Endothelial cell of umbilical vein (primary cell): ENCODE data around the gene IKZF3. TPM values are rescaled to one million over a fixed set of nuclear protein-coding genes. Genes with fewer than 3 reads are reported as not detected.
"Not testable (repeated sequence)": the region's sequence is repeated elsewhere in the genome, so short reads cannot be mapped to it uniquely, and the experiment has no call there.

ENCODE experiments used
- BruUV-seq: library from RNA; stranded (reverse); fragments of 400-500 nt; replicated peaks from 2 replicates; lab custom pipeline; 2021; lab: Mats Ljungman, UMichigan
- CTCF ChIA-PET: fragments of 300-600, 350-600 bp; sonication (Branson Sonifier 250); formaldehyde crosslinking; loops from one replicate; lab custom pipeline; 2021; ENCODE audit warnings: antibody characterized with exemption, inconsistent platforms; lab: Charles Lee
- POLR2A ChIA-PET: fragments of 300-600, 350-600 bp; sonication (Branson Sonifier 250); formaldehyde crosslinking; loops from one replicate; lab custom pipeline; 2021; ENCODE audit warnings: antibody characterized with exemption, inconsistent platforms; lab: Charles Lee
- DNase-seq: peaks from one replicate; pipeline ENCODE4 v3.0.0-alpha.2; 2011; ENCODE audit warnings: low read depth, low spot score
- FAIRE-seq: peaks from 2 replicates; lab custom pipeline; 2011; peaks lifted over from hg19 to GRCh38; lab: Jason Lieb, UNC
- H2AFZ ChIP-seq: 2 replicates; pipeline ENCODE4 v1.6.0; 2012; ENCODE audit warnings: low read depth, low read length, control low read depth, inconsistent platforms
- H3K27ac ChIP-seq: 2 replicates; pipeline ENCODE4 v1.5.1; 2011; ENCODE audit warnings: low read depth, mild to moderate bottlenecking, control low read depth, low read length, moderate library complexity; ENCODE audit not compliant: insufficient read depth
- H3K27me3 ChIP-seq, 2 experiments: 2 replicates each; pipeline versions ENCODE4 v1.6.0 to v1.6.1; 2011; ENCODE audit warnings: low read length in 2 of 2, mixed read lengths in 1 of 2; ENCODE audit not compliant: control insufficient read depth in 2 of 2, insufficient read depth in 2 of 2
- H3K36me3 ChIP-seq, 2 experiments: 2 replicates in 1 of 2; 3 replicates in 1 of 2; pipeline ENCODE4 v1.5.1; 2011; ENCODE audit warnings: low read length in 2 of 2, mild to moderate bottlenecking in 1 of 2, moderate library complexity in 1 of 2; ENCODE audit not compliant: control insufficient read depth in 2 of 2, insufficient read depth in 2 of 2; ENCODE audit errors: extremely low read depth in 1 of 2
- H3K4me1 ChIP-seq: 3 replicates; pipeline ENCODE4 v1.5.1; 2011; ENCODE audit warnings: mild to moderate bottlenecking, low read length; ENCODE audit not compliant: control insufficient read depth, insufficient read depth; ENCODE audit errors: extremely low read depth
- H3K4me2 ChIP-seq: 2 replicates; pipeline ENCODE4 v1.6.1; 2011; ENCODE audit warnings: low read length, control low read depth, mixed read lengths; ENCODE audit not compliant: insufficient read depth
- H3K4me3 ChIP-seq, 3 experiments: fragments of 200-600 bp in 1 of 3; sonication (generic), shearing (Covaris generic) in 1 of 3; replicated peaks in 1 of 3; 2 replicates each; pipeline ENCODE4 v1.5.1; 2011 to 2016; ENCODE audit warnings: control low read depth in 3 of 3, low read length in 3 of 3, mild to moderate bottlenecking in 2 of 3, inconsistent platforms in 1 of 3, low read depth in 1 of 3, moderate library complexity in 1 of 3; ENCODE audit not compliant: insufficient read depth in 1 of 3
- H3K79me2 ChIP-seq: 2 replicates; pipeline ENCODE4 v1.6.0; 2012; ENCODE audit warnings: low read length, inconsistent platforms; ENCODE audit not compliant: control insufficient read depth, insufficient read depth
- H3K9ac ChIP-seq: replicated peaks from 2 replicates; pipeline ENCODE3; 2011; ENCODE audit warnings: low read length, control low read depth; ENCODE audit not compliant: insufficient read depth; ENCODE audit errors: extremely low read depth
- H3K9me1 ChIP-seq: replicated peaks from 3 replicates; pipeline ENCODE4 v1.6.0; 2011; ENCODE audit warnings: mild to moderate bottlenecking, low read length; ENCODE audit not compliant: control insufficient read depth, insufficient read depth; ENCODE audit errors: extremely low read depth
- H3K9me3 ChIP-seq: replicated peaks from 2 replicates; pipeline ENCODE4 v1.5.1; 2012; ENCODE audit warnings: low read length, inconsistent platforms; ENCODE audit not compliant: control insufficient read depth, insufficient read depth
- H4K20me1 ChIP-seq: replicated peaks from 2 replicates; pipeline ENCODE3; 2011; ENCODE audit warnings: mild to moderate bottlenecking, low read length; ENCODE audit not compliant: control insufficient read depth, insufficient read depth; ENCODE audit errors: extremely low read depth
- GATA2 ChIP-seq: IDR thresholded peaks from 2 replicates; pipeline ENCODE4 v1.7.0; 2011; ENCODE audit warnings: low read depth, mild to moderate bottlenecking, moderate library complexity, mixed read lengths, low read length; ENCODE audit not compliant: insufficient read length, insufficient read depth
- JUN ChIP-seq: IDR thresholded peaks from 2 replicates; pipeline ENCODE4 v1.6.1; 2011; ENCODE audit warnings: borderline replicate concordance, low read depth; ENCODE audit not compliant: insufficient read length, insufficient read depth
- MYC ChIP-seq: IDR thresholded peaks from one replicate; pipeline ENCODE4 v1.6.1; 2011; ENCODE audit warnings: mild to moderate bottlenecking, low read depth, low read length
- POLR2A ChIP-seq: IDR thresholded peaks from 2 replicates; pipeline ENCODE4 v1.6.1; 2012; ENCODE audit warnings: low read depth, mild to moderate bottlenecking, control low read depth, low read length
- dilution Hi-C: fragments of 300-500 bp; cut with MboI; formaldehyde crosslinking; loops from one replicate; pipeline ENCODE4 v1.15.0; 2019; ENCODE audit warnings: low sequenced_read_pairs; ENCODE audit not compliant: extremely low pct_ligation_motif_present
- intact Hi-C: fragments of 100-400 bp; cut with micrococcal nuclease; formaldehyde crosslinking; loops from one replicate; pipeline ENCODE4 v1.10.0; 2022
- polyA plus RNA-seq, 4 experiments: library from polyadenylated mRNA; depleted of rRNA in 3 of 4; stranded (reverse) in 3 of 4; unstranded in 1 of 4; fragments of >200 nt; gene quantifications; 2 replicates each; pipeline versions ENCODE4 v1.2.1 to v1.2.3, GENCODE V29; 2011 to 2012; ENCODE audit warnings: missing spikeins in 1 of 4
- total RNA-seq: library from RNA; stranded (reverse); gene quantifications from 2 replicates; pipeline ENCODE4 v1.2.3, GENCODE V29; 2021
- TF ChIP-seq, protein P1 (sequence below): IDR thresholded peaks from 2 replicates; pipeline ENCODE4 v1.6.1; 2011; ENCODE audit not compliant: insufficient read depth, insufficient read length

IKZF3 gene
- total and polyA plus RNA-seq, 2 donors (not counting 3 experiments of a cell fraction or from before 2014, with no cell fraction given) = not detected

DNA sequence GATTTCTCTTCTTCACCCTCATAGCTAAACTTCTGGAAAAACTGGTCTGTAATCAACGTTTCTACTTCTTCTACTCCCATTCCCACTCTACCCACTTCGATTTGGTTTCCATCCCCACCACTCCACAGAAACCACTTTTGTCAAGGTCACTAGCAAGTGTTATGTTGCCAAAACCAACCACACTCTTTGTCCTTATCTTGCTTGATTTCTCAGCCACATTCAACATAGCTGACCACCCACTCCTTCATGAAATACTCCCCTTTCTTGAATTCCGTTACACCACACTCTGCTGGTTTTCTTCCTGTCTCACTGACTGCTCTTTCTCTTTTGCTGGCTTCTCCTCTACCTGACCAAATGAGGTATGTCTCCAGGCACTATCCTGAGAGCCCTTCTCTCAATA lies 11.9 kb downstream of the IKZF3 start:
- dilution Hi-C loops (no loop called here), intact Hi-C loops (no loop called here)
- no peaks in the 10 kb centered on the region for H3K36me3 ChIP-seq
- H3K9ac ChIP-seq = no peak overlapping the region
- H3K4me1 ChIP-seq = no peaks in the 10 kb centered on the region
- TF ChIP-seq MYC = no peak
- TF ChIP-seq GATA2 = no peak
- TF ChIP-seq JUN = no peak
- TF ChIP-seq POLR2A = no peak
- TF ChIP-seq, protein P1, sequence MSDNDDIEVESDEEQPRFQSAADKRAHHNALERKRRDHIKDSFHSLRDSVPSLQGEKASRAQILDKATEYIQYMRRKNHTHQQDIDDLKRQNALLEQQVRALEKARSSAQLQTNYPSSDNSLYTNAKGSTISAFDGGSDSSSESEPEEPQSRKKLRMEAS = no peak
- no TSS peak for BruUV-seq
- no peak for DNase-seq
- no peak overlapping the region for H3K27ac ChIP-seq
- no peak overlapping the region for H3K4me3 ChIP-seq
- H3K79me2 ChIP-seq = no peaks in the 10 kb centered on the region
- no peak overlapping the region for H3K4me2 ChIP-seq
- peaks cover 19 to 20% of the 10 kb centered on the region in 2 experiments for H3K27me3 ChIP-seq
- no peak overlapping the region for H2AFZ ChIP-seq
- FAIRE-seq = no peak
- H3K9me3 ChIP-seq = no peaks in the 10 kb centered on the region
- no peaks in the 10 kb centered on the region for H3K9me1 ChIP-seq
- H4K20me1 ChIP-seq = no peaks in the 10 kb centered on the region
- CTCF ChIA-PET = interaction anchor here (1.3 kb wide), 1 partner anchor 17 kb away, joined by 3 read pairs; no protein-coding TSS in a partner anchor
- POLR2A ChIA-PET = no interaction called here

DNA sequence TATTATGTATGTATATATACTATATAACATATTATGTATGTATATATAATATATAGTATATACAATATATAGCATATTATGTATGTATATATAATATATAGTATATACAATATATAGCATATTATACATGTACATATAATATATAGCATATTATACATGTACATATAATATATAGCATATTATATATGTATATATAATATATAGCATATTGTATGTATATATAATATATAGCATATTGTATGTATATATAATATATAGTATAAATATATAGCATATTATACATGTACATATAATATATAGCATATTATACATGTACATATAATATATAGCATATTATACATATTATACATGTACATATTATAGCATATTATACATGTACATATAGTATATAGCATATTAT lies 13.9 kb downstream of the IKZF3 start:
- intact Hi-C loops, dilution Hi-C loops: not testable (repeated sequence)

More for the DNA sequence above, 13.9 kb downstream of the IKZF3 start:
- DNase-seq, H3K36me3 ChIP-seq, POLR2A ChIA-PET, BruUV-seq, H4K20me1 ChIP-seq, H3K9me3 ChIP-seq, FAIRE-seq, CTCF ChIA-PET, H3K9ac ChIP-seq, H3K4me1 ChIP-seq, H3K79me2 ChIP-seq, H3K4me2 ChIP-seq, H2AFZ ChIP-seq, H3K27ac ChIP-seq, H3K4me3 ChIP-seq, H3K9me1 ChIP-seq: not testable (repeated sequence)
- H3K27me3 ChIP-seq = peaks cover 19 to 34% of the 10 kb centered on the region in 2 experiments
